SK-N-SH treated with all-trans-retinoic acid at 6 μM for 48 hours (cell line): ENCODE measurements around the gene POU2F1.

Experiments used
- ATAC-seq: fragments of 200-7000 bp; cut with Tn5 transposase; 3 replicates; pipeline ENCODE4 v1.9.1; 2020; ENCODE audit warnings: mild to moderate bottlenecking, moderate library complexity
- ARNTL ChIP-seq: fragments of 450-650 bp; formaldehyde crosslinking; IDR thresholded peaks from 2 replicates; pipeline ENCODE4 v1.5.0; 2020; ENCODE audit warnings: low read depth, mild to moderate bottlenecking, moderate library complexity, borderline replicate concordance
- BACH2 ChIP-seq: fragments of 250-450 bp; sonication (Bioruptor Pico); IDR thresholded peaks from 2 replicates; pipeline ENCODE4 v1.9.0; 2021; ENCODE audit warnings: mild to moderate bottlenecking, borderline replicate concordance
- CSDC2 ChIP-seq: fragments of 250-450 bp; sonication (Bioruptor Pico); IDR thresholded peaks from 2 replicates; pipeline ENCODE4 v1.5.0; 2020; ENCODE audit warnings: mild to moderate bottlenecking, moderate library complexity
- ESRRG ChIP-seq: fragments of 250-450 bp; sonication (Bioruptor Pico); IDR thresholded peaks from 2 replicates; pipeline ENCODE4 v1.6.1; 2021; ENCODE audit warnings: mild to moderate bottlenecking
- GLIS3 ChIP-seq: fragments of 250-450 bp; sonication (Bioruptor Pico); IDR thresholded peaks from 2 replicates; pipeline ENCODE4 v1.5.0; 2020; ENCODE audit warnings: mild to moderate bottlenecking, moderate library complexity
- OSR1 ChIP-seq: fragments of 250-450 bp; sonication (Bioruptor Pico); IDR thresholded peaks from 2 replicates; pipeline ENCODE4 v1.8.0; 2022; ENCODE audit warnings: moderate library complexity, mild to moderate bottlenecking, inconsistent platforms
- PPARA ChIP-seq: fragments of 250-450 bp; sonication (Bioruptor Pico); IDR thresholded peaks from 2 replicates; pipeline ENCODE4 v1.5.0; 2020; ENCODE audit warnings: mild to moderate bottlenecking, borderline replicate concordance
- RARB ChIP-seq: fragments of 250-450 bp; sonication (Bioruptor Pico); IDR thresholded peaks from 2 replicates; pipeline ENCODE4 v1.8.0; 2021; ENCODE audit warnings: mild to moderate bottlenecking, moderate library complexity
- SNAI2 ChIP-seq: fragments of 250-450 bp; sonication (Bioruptor Pico); IDR thresholded peaks from 2 replicates; pipeline ENCODE4 v1.5.0; 2020; ENCODE audit warnings: mild to moderate bottlenecking, moderate library complexity
- TCF4 ChIP-seq: fragments of 250-450 bp; sonication (Bioruptor Pico); IDR thresholded peaks from 2 replicates; pipeline ENCODE4 v1.8.0; 2021; ENCODE audit warnings: mild to moderate bottlenecking, moderate library complexity, borderline replicate concordance
- TOX ChIP-seq: fragments of 250-450 bp; sonication (Bioruptor Pico); IDR thresholded peaks from 2 replicates; pipeline ENCODE4 v1.8.0; 2021; ENCODE audit warnings: mild to moderate bottlenecking, moderate library complexity, borderline replicate concordance
- ZFP3 ChIP-seq: fragments of 250-450 bp; sonication (Bioruptor Pico); IDR thresholded peaks from 2 replicates; pipeline ENCODE4 v1.5.0; 2020; ENCODE audit warnings: mild to moderate bottlenecking, moderate library complexity
- ZFP30 ChIP-seq: fragments of 450-650 bp; formaldehyde crosslinking; IDR thresholded peaks from 2 replicates; pipeline ENCODE4 v1.5.0; 2022; ENCODE audit warnings: mild to moderate bottlenecking, moderate library complexity
- ZNF565 ChIP-seq: fragments of 450-650 bp; formaldehyde crosslinking; conservative IDR thresholded peaks from 2 replicates; pipeline ENCODE4 v1.5.0; 2020; ENCODE audit warnings: low read depth, mild to moderate bottlenecking, moderate library complexity
- ZNF70 ChIP-seq: fragments of 450-650 bp; formaldehyde crosslinking; IDR thresholded peaks from 2 replicates; pipeline ENCODE4 v1.5.0; 2020; ENCODE audit warnings: mild to moderate bottlenecking, moderate library complexity
- TF ChIP-seq, protein P1 (sequence below): fragments of 250-450 bp; sonication (Bioruptor Pico); IDR thresholded peaks from 2 replicates; pipeline ENCODE4 v1.5.1; 2021; ENCODE audit warnings: mild to moderate bottlenecking, moderate library complexity
- TF ChIP-seq, protein P2 (sequence below): fragments of 250-450 bp; sonication (Bioruptor Pico); IDR thresholded peaks from 2 replicates; pipeline ENCODE4 v1.5.1; 2020; ENCODE audit warnings: low read depth, mild to moderate bottlenecking, moderate library complexity
- TF ChIP-seq, protein P3 (sequence below): fragments of 250-450 bp; sonication (Bioruptor Pico); IDR thresholded peaks from 2 replicates; pipeline ENCODE4 v1.5.0; 2020; ENCODE audit warnings: mild to moderate bottlenecking, moderate library complexity
- TF ChIP-seq, protein P4 (sequence below): fragments of 250-450 bp; sonication (Bioruptor Pico); IDR thresholded peaks from 2 replicates; pipeline ENCODE4 v1.8.0; 2021; ENCODE audit warnings: low read depth, mild to moderate bottlenecking, moderate library complexity, borderline replicate concordance

The POU2F1 gene

DNA sequence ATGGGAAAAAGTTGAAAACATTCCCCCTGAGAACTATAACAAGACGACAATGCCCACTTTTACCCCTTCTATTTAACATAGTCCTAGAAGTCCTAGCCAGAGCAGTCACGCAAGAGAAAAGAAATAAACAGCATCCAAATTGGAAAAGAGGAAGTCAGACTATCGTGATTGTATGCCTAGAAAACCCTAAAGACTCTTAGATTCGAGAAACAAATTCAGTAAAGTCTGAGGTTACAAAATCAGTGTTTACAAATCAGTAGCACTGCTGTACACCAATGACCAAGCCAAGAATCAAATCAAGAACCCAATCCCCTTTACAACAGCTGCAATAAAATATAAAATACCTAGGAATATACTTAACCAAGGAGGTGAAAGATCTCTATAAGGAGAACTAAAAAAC, 72.4 kb downstream of the POU2F1 start:
- TF ChIP-seq, protein P1, sequence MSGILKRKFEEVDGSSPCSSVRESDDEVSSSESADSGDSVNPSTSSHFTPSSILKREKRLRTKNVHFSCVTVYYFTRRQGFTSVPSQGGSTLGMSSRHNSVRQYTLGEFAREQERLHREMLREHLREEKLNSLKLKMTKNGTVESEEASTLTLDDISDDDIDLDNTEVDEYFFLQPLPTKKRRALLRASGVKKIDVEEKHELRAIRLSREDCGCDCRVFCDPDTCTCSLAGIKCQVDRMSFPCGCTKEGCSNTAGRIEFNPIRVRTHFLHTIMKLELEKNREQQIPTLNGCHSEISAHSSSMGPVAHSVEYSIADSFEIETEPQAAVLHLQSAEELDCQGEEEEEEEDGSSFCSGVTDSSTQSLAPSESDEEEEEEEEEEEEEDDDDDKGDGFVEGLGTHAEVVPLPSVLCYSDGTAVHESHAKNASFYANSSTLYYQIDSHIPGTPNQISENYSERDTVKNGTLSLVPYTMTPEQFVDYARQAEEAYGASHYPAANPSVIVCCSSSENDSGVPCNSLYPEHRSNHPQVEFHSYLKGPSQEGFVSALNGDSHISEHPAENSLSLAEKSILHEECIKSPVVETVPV (CRISPR knock-in tag), result no peak
- TF ChIP-seq ARNTL (no peak), ZNF565 (CRISPR knock-in tag) (no peak), BACH2 (CRISPR knock-in tag) (no peak), CSDC2 (CRISPR knock-in tag) (no peak), RARB (CRISPR knock-in tag) (no peak), ZFP3 (CRISPR knock-in tag) (no peak), PPARA (CRISPR knock-in tag) (no peak), ZFP30 (CRISPR knock-in tag) (no peak), GLIS3 (CRISPR knock-in tag) (no peak), ESRRG (CRISPR knock-in tag) (no peak), ZNF70 (CRISPR knock-in tag) (no peak), TCF4 (CRISPR knock-in tag) (no peak), TOX (CRISPR knock-in tag) (no peak), SNAI2 (CRISPR knock-in tag) (no peak)
- TF ChIP-seq, protein P2, sequence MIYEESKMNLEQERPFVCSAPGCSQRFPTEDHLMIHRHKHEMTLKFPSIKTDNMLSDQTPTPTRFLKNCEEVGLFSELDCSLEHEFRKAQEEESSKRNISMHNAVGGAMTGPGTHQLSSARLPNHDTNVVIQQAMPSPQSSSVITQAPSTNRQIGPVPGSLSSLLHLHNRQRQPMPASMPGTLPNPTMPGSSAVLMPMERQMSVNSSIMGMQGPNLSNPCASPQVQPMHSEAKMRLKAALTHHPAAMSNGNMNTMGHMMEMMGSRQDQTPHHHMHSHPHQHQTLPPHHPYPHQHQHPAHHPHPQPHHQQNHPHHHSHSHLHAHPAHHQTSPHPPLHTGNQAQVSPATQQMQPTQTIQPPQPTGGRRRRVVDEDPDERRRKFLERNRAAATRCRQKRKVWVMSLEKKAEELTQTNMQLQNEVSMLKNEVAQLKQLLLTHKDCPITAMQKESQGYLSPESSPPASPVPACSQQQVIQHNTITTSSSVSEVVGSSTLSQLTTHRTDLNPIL, result no peak
- TF ChIP-seq, protein P3, sequence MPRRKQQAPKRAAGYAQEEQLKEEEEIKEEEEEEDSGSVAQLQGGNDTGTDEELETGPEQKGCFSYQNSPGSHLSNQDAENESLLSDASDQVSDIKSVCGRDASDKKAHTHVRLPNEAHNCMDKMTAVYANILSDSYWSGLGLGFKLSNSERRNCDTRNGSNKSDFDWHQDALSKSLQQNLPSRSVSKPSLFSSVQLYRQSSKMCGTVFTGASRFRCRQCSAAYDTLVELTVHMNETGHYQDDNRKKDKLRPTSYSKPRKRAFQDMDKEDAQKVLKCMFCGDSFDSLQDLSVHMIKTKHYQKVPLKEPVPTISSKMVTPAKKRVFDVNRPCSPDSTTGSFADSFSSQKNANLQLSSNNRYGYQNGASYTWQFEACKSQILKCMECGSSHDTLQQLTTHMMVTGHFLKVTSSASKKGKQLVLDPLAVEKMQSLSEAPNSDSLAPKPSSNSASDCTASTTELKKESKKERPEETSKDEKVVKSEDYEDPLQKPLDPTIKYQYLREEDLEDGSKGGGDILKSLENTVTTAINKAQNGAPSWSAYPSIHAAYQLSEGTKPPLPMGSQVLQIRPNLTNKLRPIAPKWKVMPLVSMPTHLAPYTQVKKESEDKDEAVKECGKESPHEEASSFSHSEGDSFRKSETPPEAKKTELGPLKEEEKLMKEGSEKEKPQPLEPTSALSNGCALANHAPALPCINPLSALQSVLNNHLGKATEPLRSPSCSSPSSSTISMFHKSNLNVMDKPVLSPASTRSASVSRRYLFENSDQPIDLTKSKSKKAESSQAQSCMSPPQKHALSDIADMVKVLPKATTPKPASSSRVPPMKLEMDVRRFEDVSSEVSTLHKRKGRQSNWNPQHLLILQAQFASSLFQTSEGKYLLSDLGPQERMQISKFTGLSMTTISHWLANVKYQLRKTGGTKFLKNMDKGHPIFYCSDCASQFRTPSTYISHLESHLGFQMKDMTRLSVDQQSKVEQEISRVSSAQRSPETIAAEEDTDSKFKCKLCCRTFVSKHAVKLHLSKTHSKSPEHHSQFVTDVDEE (CRISPR knock-in tag), result no peak
- TF ChIP-seq, protein P4, sequence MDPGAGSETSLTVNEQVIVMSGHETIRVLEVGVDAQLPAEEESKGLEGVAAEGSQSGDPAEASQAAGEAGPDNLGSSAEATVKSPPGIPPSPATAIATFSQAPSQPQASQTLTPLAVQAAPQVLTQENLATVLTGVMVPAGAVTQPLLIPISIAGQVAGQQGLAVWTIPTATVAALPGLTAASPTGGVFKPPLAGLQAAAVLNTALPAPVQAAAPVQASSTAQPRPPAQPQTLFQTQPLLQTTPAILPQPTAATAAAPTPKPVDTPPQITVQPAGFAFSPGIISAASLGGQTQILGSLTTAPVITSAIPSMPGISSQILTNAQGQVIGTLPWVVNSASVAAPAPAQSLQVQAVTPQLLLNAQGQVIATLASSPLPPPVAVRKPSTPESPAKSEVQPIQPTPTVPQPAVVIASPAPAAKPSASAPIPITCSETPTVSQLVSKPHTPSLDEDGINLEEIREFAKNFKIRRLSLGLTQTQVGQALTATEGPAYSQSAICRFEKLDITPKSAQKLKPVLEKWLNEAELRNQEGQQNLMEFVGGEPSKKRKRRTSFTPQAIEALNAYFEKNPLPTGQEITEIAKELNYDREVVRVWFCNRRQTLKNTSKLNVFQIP (CRISPR knock-in tag), result no peak

DNA sequence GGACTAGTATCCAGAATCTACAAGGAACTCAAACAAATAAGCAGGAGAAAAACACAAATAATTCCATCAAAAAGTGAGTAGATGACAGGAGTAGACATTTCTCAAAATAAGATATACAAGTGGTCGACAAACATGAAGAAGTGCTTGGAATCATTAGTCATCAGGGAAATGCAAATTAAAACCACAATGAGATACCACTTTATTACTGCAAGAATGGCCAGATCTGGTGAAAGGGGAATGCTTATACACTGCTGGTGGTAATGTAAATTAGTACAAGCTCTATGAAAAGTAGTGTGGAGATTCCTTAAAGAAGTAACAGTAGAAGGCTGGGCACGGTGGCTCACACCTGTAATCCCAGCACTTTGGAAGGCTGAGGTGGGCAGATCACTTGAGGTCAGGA, 73.8 kb downstream of the POU2F1 start:
- ATAC-seq, result no peak
- TF ChIP-seq CSDC2 (CRISPR knock-in tag) (no peak), ARNTL (no peak), GLIS3 (CRISPR knock-in tag) (no peak), TCF4 (CRISPR knock-in tag) (no peak), SNAI2 (CRISPR knock-in tag) (no peak), ZNF70 (CRISPR knock-in tag) (no peak), ZFP3 (CRISPR knock-in tag) (no peak), BACH2 (CRISPR knock-in tag) (no peak)
- TF ChIP-seq, protein P1 (CRISPR knock-in tag), result no peak

More for the DNA sequence above, 72.4 kb downstream of the POU2F1 start:
- ATAC-seq, result no peak

DNA sequence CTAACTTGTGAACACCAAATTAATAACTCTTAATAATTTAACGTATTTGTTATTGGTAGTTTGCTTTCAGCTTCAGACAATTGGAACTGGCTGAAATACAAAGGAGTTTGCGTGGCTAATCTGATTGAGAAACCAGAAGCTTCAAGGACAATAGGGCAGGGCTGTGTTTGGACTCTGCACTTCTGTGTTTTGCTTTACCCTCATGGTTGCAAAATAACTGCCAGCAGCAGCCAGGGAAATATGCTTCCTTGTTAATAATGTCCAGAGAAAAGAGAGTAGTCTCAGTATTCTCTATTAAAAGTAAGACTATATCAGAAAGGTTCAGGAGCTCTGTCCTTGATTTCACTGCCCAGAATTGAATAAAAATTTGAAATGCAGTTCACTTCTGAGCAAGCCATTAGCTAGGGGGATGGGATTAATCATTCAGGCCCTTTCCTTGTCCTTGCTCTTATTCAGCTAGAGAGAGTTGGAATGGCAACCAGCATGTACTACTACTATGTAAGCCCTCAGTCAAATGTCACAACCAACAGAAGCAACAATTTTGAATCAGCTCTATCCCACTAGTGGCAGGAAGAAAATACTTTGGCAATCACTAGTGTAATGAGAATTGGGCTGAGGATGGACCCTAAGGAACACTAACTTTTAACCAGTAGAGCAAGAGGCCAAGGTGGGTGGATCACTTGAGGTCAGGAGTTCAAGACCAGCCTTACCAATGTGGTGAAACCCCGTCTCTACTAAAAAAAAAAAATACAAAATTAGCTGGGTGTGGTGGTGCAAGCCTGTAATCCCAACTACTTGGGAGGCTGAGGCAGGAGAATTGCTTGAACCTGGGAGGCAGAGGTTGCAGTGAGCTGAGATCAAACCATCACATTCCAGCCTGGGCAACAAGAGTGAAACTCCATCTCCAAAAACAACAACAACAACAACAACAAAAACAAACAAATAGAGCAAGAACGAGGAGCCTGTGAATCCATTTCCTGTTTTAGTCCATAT, 76.8 kb downstream of the POU2F1 start:
- no peak; the same call in 2 of the 3 replicates for ATAC-seq
- no peak for TF ChIP-seq OSR1 (CRISPR knock-in tag)
- no peak for TF ChIP-seq ZNF70 (CRISPR knock-in tag)
- no peak for TF ChIP-seq GLIS3 (CRISPR knock-in tag)
- TF ChIP-seq RARB (CRISPR knock-in tag), result no peak
- no peak for TF ChIP-seq PPARA (CRISPR knock-in tag)
- TF ChIP-seq, all 23 proteins: peak for 0
